ENCODE results near the gene KLHL36.

DNA sequence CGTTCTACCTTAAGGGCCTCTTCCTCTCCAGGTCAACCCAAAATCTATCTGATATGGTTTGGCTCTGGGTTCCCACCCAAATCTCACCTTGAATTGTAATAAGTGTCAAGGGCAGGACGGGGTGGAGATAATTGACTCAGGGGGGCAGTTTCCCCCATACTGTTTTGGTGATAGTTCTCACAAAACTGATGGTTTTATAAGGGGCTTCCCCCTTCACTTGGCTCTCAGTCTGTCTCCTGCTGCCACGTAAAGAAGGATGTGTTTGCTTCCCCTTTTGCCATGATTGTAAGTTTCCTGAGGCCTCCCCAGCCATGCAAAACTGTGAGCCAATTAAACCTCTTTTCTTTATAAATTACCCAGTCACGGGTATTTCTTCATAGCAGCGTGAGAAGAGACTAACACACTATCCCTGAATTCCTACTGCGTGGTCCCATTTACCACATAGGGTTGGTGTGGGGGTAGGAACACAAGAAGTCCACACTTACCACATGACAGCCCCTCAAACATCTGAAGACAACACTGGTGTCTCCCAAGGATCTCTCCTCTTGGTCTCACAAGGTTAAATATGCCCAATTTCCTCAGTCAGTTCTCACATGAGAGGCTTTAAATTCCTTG, 38.6 kb upstream of the KLHL36 start:
- TF ChIP-seq, protein P1, sequence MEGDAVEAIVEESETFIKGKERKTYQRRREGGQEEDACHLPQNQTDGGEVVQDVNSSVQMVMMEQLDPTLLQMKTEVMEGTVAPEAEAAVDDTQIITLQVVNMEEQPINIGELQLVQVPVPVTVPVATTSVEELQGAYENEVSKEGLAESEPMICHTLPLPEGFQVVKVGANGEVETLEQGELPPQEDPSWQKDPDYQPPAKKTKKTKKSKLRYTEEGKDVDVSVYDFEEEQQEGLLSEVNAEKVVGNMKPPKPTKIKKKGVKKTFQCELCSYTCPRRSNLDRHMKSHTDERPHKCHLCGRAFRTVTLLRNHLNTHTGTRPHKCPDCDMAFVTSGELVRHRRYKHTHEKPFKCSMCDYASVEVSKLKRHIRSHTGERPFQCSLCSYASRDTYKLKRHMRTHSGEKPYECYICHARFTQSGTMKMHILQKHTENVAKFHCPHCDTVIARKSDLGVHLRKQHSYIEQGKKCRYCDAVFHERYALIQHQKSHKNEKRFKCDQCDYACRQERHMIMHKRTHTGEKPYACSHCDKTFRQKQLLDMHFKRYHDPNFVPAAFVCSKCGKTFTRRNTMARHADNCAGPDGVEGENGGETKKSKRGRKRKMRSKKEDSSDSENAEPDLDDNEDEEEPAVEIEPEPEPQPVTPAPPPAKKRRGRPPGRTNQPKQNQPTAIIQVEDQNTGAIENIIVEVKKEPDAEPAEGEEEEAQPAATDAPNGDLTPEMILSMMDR (conservative IDR thresholded peaks at IDR 0.05 in 1 of 2, IDR thresholded peaks at IDR 0.05 in 1 of 2; ENCODE audit: extremely low read depth in 1 of 2, insufficient read depth in 1 of 2, low read depth in 1 of 2, low read length in 2 of 2) = no peak
- TF ChIP-seq EZH2 (IDR thresholded peaks at IDR 0.05; ENCODE audit: borderline replicate concordance, low read length) = no peak

Measured in mammary epithelial cell (primary cell).